Endometrium (tissue), 2 donors: Measurements from ENCODE around the gene TRMT5.
A peak's percentile ranks its signal among the peaks of the same experiment; 100 is the strongest.

Experiments used
- FAIRE-seq: peaks from 2 replicates; lab custom pipeline; 2012; peaks lifted over from hg19 to GRCh38; lab: Jason Lieb, UNC
- donor health status: control.
- donor health status: control.

The TRMT5 gene, protein sequence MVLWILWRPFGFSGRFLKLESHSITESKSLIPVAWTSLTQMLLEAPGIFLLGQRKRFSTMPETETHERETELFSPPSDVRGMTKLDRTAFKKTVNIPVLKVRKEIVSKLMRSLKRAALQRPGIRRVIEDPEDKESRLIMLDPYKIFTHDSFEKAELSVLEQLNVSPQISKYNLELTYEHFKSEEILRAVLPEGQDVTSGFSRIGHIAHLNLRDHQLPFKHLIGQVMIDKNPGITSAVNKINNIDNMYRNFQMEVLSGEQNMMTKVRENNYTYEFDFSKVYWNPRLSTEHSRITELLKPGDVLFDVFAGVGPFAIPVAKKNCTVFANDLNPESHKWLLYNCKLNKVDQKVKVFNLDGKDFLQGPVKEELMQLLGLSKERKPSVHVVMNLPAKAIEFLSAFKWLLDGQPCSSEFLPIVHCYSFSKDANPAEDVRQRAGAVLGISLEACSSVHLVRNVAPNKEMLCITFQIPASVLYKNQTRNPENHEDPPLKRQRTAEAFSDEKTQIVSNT

DNA sequence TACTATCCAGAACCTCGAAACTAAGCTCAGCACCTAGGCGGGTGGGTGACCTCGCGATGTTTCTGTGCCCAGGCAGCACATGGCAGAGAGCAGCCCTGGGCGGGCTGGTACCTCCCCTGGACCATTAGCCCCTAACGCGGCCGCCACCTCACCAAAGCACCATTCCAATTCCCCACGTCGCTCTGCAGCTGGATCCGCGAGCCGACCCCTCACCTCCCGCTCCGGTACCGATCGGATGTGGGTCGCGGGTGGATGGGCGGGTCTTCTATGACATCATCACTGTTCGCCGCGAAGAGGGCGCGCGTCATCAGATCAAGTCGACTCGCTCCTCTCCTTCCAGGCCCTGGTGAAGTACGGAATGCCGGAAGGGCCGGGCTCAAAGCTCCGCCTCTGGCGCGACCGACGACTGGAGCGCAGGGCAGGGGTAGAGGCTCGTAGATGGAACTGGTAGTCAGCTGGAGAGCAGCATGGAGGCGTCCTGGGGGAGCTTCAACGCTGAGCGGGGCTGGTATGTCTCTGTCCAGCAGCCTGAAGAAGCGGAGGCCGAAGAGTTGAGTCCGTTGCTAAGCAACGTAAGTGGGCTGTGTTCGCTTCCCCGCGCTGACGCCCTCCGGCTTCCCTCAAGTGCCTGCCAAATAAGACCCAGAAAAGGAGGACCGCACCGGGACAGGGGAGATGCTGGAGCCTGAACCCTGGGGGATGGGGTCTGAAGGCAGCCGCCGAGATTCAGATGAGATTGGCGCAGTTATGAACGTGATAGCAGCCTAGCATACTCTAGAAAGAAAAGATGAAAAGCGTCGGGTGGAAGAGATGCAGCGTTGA lies at the start of gene TRMT5, which contains the start of gene SLC38A6:
TSS of gene TRMT5 (minus strand) at position 269 of the 822 bp plus-strand sequence. CDS start at position 163, 106 bp downstream.
TSS of gene SLC38A6 (plus strand) at position 435 of the 822 bp plus-strand sequence. CDS start at position 468, 33 bp downstream.
- FAIRE-seq = peak; percentile 41

DNA sequence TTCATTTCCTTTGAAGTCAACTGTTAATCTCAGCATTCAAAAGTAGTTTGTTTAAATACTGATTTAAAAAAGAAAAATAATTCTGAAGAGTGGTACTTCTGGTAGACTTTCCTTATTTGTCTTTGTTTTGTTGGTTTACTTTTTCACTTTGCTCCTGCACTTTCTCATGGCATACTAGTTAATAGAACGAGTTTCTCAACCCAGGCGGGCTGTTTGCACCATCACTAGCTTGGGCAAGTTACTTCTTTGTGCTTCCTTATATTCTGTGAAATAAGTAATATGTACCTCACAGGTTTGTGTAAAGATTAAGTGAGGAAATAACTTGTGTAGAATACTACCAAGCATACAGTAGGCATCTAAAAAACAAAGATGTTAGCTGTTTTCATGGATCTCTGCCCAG lies 45.6 kb upstream of the TRMT5 start:
- no peak for FAIRE-seq

DNA sequence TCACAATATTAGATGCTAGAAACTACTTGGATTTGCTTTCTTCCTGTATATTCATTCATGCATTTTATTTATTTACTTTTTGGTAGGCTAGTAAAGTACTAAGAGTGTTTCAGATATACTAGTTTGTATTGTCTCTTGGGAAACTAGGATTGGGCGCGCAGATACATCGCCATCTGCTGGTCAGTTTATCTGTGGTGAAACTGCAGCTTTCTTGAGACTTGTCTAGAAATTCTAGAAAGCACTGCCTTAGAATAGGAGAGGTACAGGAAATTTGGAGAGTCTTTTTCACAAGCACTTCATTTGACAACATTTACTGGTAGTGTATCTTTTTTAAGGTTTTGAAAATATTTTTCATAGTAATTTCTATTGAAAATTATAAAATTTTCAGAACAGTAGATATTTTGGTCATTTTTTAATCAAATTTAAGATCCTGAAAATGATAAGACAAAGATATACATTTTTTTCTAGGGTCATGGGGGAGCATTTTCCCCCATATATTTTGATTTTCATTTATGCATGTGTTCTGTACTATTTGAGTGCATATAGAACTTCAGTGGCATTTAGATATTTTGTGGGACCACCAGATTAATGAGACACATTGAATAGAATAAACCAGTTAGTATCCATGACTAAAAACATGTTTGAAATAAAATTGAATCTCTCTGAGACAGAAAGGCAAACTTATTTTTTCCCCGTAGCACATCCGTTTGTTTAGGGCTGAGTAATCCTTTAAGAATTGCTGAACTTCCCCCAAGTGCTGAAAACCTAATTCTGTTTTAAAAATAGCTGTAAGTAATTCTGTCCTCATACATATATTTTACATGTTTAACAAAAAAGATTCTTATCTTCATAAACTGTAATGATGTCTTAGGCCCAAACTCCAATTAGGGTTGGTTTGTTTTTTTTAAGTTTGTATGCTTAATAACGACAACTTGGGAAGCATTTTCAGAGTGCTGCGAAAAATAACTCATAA lies 44.7 kb upstream of the TRMT5 start:
- peak; percentile 89 for FAIRE-seq

DNA sequence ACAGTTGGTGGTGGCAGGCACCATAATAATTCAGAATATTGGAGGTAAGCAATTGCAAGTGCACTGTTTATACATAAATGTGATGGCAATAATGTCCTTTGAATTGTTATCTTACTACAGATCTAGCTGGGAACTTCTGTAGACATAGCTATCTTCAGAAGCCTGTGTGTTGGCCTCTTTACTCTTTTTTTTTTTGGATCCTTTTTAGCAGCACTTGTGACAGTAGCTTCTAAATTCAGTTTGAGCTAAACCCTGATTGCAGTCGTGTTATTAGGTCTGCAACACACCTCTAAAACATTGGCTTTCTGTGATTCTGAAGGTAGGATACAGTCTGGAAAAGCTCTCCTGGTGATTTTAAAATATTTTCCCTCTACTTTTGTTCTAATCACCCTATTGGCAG lies 38.7 kb upstream of the TRMT5 start:
- FAIRE-seq = no peak

DNA sequence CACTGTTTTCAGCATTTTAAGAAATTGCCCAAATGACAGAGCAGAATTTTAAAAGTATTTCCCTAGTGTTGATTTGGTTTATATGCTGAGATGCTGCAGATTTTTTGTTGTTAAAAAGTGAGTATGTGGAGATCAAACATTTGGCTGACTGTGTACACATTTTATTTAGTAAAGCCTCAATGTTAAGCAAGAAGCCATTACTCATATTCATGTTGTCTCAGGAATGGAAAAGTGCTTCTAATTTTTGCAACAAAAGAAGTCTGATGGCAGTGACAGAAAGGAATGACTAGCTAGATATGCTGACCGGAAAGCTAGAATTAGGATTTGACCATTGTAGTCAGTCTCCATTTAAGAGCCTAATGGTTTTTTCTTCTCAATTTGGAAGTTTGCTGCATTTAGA lies 22.7 kb upstream of the TRMT5 start:
- no peak for FAIRE-seq

DNA sequence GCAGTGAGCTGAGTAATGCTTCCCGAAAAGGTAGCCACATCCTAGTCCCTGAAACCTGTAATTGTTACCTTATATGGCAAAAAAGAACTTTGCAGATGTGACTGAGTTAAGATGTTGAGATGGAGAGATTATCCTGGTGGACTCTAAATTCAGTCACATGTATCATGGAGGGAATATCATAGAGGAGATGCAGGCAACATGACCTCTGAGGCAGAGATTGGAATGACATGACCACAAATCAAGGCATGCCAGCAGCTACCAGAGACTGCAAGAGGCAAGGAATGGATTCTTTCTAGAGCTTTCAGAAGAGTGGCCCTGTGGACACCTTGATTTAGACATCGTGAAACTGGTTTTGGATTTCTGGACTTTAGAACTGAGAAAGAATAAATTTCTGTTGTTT lies 18.7 kb upstream of the TRMT5 start:
- FAIRE-seq = no peak

DNA sequence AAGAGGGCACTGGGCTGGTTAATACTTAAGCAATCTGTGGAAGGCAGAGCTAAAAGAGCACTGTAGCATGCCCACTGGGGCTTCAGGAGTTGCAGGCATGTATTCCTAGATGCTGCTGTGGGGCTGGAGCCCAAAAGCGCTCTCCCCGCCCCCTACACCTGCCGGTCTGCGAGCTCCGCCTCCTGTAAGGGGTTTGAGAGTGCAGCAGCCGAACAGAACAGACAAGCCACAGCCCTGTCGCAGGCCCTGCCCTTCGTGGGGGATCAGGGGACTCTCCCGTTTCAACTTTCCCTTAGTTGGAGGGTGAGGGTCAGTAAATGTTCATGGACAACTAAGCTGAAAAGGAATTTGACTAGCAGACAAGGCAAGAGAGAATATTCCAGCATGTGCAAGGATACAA lies 17.7 kb upstream of the TRMT5 start:
- no peak for FAIRE-seq

DNA sequence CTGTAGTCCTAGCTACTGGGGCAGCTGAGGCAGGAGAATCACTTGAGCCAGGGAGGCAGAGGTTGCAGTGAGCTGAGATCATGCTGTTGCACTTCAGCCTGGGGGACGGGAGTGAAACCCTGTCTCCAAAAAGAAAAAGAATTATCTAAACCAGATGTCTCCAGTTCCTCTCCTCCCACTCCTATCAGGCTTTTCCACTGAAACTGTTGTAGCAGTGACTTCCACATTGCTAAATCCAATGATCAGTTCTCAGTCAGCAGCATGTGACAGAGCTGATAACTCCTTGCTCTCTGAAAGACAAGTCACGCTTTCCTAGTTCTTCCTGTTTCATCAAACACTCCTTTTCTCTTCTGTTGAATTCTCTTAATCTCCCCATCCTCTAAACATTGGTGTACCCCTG lies 8.7 kb upstream of the TRMT5 start:
- FAIRE-seq = no peak

DNA sequence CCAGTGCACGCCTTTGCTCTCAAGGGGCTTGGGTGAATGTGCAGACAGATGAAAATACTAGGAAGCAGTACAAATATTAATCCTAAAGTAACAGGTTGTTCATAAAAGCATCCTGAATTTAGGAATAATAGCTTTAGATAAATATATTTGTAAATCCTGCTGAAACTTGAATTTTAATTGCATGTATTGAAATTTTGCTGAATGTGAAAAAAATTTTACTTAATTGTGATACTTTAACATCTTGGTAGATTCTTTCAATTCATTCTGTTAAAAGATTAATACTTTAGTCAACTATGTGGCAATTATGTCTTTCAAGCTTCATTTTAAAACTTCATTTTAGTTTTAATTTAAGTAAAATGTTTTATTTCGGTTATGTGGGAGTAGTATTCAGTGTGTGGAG lies 5.6 kb upstream of the TRMT5 start:
- FAIRE-seq = no peak

DNA sequence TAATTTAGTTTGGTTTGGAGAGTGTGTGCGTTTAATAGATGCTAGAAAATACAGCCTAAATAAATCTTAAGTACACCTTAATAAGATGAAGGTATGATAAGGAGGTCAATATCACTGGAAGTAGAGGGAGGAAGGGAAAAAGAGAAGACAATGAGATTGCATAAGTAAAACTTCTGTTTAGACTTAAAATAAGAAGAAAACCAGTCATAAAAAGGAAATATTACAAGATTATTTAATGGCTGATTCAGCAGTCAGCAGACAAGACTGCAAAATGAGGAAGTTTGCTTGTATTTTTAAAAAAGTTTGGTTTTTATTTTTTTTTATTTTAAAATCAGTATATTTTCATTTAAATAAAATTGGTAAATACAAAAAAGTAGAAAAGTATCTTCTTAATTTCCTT lies 3.3 kb upstream of the TRMT5 start:
- FAIRE-seq = no peak

DNA sequence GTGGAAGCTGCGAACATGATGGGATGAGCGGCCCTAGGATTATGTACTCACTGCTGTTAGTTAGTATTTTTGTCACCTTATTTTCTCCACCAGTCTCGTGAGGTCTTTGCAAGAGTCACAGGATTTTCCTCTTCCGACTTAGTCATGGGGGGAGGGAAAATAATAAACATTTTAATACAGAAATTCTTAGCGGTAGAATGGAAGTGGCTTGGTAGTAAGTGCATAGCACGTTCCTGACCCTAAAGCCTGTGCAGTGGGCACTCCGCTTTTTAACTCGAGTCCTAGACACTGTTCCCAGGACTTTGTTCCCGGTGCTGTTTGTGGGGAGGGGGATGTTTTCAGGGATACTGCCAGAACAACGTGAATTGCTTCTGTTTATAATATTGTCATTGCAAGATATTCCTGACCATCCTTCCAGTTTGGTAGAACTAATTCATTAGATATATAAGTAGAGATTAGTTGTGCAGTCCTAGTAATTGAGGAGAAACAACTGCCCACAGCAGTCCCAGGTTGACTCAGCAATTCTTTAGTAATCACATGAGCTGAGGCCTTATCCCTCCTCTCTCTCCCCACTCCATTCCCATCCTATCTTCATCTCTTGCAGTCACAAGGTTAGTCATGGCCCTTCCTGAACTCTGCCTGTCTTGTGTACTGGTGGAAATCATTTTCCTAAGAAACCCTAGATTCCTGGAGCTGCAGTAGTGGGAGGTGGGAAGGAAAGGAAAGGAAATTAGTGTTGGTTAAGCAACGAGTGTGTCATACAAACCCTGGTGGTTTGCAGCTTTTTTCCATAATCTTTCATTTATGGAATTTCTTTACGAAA lies 965 bp upstream of the TRMT5 start:
- no peak for FAIRE-seq

DNA sequence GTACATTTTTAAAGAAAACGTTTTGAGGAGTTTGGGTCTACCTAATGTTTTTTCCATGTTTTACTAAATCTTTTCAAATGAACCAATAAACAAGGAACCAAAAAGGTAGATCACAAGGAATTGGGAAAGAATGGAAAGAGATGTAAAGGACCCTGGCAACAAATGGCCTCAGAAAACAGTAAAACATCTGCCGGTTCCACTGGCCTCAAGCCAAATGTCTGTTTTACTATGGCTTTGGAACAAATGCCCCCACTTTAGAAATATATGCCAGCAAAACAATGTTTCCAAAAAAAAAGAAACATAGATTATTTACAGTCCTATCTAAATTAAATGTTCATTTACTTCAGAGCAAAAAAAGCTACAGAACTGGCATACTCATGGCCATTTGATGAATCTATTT lies 3.0 kb downstream of the TRMT5 start:
- no peak for FAIRE-seq

DNA sequence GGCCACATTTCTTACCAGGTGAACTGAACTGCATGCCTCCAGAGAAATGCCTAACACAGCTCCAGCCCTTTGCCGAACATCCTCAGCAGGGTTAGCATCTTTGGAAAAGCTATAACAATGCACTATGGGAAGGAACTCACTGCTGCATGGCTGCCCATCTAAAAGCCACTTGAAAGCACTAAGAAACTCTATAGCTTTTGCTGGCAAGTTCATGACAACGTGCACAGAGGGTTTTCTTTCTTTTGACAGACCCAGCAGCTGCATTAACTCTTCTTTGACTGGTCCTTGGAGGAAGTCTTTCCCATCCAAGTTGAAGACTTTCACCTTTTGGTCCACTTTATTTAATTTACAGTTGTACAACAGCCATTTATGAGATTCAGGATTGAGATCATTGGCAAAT lies 5.3 kb downstream of the TRMT5 start:
- no peak for FAIRE-seq

DNA sequence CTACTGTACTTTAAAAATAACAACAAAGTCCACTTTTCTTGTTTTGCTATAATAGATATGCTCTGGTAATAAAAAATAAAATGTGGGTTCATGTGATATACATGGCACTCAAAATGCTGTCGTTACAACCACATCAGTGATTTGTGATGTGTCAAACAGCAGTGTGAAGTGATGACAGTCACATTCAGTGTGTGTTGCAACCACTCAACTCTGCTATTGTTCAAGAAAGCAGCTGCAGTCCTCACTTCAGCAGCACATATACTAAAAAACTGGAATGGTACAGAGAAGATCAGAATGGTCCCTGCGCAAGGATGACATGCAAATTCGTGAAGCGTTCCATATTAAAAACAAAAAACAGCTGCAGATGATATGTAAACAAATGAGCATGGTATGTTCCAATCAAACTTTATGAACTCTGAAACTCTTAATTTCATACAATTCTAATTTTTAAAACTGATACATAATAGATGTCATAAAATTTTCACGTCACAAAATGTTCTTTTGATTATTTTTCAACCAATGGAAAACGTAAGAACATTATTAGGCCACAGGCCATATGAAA lies 6.7 kb downstream of the TRMT5 start:
- no peak for FAIRE-seq

DNA sequence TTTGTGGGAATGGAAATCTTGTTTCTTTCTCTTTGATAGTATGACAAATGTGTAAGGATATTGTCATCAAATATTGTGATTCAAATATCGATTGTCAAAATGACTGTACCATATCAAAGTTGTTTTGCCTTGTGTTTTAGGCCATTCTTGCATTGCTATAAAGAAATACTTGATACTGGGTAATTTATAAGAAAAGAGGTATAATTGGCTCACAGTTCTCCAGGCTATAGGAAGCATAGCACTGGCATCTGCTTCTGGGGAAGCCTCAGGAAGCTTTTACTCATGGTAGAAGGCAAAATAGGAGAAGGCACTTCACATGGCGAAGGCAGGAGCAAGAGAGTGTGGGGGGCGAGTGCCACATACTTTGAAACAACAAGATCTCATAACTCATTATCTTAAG lies 7.8 kb downstream of the TRMT5 start:
- FAIRE-seq = no peak

DNA sequence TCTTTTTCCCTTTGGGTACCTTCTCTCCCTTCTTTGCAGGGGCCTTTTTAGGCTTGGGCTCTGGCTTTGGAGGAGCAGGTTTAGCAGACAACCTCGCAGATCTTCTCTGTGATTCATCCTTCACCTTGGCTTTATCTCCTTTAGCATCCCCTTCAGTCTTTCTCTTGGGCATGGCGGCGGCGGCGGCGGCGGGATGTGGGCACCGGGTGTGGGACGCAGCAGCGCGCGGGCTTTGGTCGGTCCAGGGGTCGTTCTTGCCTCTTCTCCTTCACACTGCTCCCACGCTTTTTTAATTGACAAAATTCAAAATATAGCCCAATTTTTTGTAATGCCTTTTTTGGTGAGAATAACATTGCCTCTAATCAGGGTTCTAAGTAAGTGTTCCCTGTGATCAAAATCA lies 8.6 kb downstream of the TRMT5 start:
- FAIRE-seq = no peak

DNA sequence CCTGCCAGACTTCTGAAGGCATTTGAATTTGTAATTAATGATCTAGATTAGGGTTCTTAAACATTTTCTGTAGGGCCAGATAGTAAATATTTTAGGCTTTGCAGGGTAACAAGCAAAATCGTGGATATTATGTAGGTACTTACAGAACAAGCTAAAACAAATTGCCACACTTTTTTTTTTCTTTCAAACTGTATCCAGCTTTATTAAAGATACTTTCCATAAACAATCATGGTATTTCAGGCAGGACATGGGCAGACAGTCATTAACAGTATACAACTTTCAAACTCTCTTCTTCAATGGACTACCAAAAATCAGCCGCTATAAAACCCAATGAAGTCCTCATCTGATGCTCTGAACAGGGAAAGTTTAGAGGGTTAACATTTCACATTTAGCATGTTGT lies 9.6 kb downstream of the TRMT5 start:
- no peak for FAIRE-seq

DNA sequence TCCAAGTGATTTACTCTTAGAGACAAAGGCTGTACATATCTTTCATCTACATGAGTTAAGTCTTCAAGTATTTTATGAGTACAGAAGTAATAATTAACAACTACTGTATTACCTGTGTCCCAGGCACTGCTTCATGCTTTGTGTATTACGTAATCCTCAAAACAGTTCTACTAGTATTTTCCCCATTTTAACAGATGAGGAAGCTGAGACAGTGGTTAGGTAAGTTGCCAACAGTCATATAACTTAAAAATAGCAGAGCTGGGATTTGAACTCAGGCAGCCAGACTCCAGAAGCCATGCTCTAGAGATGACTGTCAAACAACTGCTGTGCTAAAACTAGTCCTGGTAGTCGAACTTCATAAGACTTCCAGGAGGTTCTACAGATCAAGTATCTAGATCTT lies 10.7 kb downstream of the TRMT5 start:
- no peak for FAIRE-seq

DNA sequence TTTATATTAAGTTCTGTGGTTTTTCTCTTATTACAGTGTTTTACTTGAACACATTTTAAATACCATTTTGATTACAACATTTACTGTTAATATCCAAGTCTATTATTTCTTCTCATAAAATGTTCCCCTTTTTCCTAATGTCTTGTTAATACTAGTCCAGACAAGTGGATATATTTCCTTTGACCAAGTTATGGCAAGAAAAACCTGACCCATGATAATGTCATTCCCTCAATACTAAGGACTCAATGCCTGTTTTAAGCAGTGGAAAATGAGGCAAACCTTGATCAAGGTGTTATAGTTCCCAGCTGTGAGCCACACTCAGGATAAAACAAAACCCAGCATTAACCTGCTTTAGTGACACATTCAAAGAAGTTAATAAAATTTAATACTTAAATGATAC lies 12.2 kb downstream of the TRMT5 start:
- FAIRE-seq = no peak

DNA sequence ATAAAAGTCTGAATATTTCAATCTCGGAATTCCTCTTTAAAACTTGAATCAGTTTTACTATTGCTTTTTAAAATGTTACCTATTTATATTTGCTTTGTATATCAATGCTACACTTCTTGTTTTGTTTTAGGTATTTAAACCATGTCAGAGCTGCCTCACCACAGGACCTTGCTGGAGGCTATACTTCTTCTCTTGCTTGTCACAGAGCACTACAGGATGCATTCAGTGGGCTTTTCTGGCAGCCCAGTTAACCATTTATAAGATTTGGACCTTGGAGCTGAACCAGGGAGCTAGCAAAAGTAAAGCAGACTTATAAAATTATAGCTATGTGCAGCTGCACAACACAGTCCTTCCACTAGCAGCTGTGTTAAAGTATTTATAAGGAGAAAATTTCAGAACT lies 12.8 kb downstream of the TRMT5 start:
- FAIRE-seq = no peak

DNA sequence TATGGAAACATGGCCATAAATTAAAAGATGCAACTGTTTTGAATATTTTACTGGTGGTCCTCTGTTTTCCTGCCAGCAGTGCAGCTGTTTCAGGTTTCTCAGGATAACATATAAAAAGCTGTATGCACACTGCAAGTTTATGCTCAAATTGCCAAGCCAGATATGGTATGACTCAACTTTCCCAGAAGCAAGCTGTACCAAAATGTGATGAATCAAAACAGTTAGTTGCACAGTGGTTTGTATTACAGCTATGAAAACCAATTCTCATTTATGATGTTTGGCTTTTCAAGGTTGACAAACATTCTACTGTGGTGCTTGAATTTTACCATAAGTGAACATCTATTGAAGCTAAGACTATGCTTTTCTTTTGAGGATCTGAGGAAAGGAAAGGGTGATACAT lies 15.5 kb downstream of the TRMT5 start:
- peak; percentile 48 for FAIRE-seq
